GM19397 (cell line): Measurements from ENCODE around the gene ADGRL1.
"Not testable (repeated sequence)": the region's sequence is repeated elsewhere in the genome, so short reads cannot be mapped to it uniquely, and the experiment has no call there.

Experiments
- ATAC-seq: cut with Tn5 transposase; IDR thresholded peaks from one replicate; pipeline ENCODE4 v1.9.1; 2021; ENCODE audit warnings: mild to moderate bottlenecking, moderate library complexity; ENCODE audit not compliant: unreplicated experiment

ADGRL1 gene

DNA sequence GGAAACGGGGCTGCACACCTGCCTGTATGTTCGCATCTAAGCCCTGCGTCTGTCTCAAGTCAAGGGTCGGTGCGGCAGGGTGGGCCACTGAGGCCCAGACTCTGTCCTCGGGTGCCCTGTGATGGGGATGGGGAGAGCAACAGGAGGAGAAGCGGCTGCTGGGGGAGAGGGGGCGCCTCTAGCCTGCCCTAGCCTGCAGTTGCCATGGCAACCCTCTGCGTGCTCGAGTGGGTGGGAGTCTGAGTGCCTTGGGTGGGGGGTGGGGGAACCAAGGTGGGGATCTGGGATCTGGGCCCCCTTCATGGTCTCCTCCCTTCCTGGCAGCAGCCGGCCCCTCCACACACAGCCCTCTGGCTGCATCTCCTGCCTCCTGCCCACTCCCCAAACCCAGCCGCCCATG, 10.8 kb downstream of the ADGRL1 start:
- not testable (repeated sequence) for ATAC-seq

DNA sequence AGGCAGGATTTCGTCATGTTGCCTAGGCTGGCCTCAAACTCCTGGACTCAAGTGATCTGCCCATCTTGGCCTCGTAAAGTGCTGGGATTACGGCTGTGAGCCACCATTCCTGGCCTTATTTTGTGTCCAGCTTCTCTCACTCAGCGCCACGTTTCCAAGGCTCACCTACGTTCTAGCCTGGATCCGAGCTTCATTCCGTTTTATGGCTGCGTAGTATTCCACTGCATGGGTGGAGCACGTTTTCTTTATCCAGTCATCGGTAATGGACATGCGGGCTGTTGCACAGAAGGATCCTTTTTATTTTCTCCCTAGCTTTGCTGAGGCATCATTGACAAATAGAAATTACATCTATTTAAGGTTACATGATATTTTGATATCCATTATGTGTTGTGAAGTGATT, 16.6 kb downstream of the ADGRL1 start:
- no peak for ATAC-seq

DNA sequence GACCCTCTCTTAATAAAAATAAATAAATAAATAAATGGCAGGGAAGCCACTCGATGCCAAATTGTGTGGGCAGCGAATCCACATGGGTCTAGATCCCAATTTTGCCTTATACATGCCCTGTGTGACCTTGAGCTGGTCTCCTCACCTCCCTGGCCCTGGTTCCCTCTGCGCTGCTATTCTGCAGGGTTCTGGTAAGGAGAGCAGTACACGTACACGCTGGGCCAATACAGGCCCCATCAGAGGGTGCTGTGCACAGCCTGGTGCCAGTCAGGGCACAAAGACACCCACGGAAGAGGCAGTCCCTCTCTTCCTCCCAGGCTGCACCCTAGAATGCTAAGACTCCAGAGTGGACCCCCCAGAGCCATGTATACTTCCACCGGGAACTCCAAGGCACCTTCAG, 17.9 kb downstream of the ADGRL1 start:
- ATAC-seq = not testable (repeated sequence)

DNA sequence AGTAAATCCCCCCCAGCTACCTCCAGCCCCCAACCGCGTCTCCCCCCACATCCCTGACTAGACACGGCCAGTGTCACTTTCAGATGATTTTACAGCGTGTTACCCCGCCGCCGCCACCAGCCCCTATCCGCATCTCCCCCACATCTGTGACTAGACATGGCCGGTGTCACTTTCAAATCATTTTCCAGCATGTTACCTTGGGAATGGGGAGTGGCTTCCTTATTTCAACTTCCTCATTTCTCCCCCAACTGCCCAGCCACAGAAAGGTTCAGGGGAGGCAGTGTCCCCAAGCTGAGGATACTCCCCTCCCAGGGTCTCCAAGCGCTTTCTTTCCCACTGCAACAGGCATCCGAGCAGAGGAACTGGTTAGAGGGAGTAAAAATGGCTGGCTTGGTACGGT, 18.4 kb downstream of the ADGRL1 start:
- ATAC-seq = no peak

DNA sequence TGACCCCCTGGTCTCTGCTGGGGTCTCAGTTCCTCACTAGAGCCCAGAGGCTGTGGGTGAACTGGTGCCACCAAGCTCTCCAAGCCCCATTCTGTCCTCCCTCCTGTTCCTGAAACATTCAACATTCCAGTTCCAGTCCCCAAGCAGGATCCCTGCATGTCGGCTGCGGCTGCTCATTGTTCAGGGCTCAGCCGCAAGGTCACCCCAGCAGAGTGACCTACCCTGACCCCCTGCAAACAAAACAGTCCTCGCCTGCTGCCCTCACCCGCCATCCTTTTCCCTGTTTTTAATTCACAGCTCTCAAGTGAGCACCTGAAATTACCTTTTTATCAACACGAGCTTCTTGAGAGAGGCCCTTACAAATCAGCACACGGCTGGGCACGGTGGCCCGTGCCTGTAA, 19.3 kb downstream of the ADGRL1 start:
- ATAC-seq = not testable (repeated sequence)

DNA sequence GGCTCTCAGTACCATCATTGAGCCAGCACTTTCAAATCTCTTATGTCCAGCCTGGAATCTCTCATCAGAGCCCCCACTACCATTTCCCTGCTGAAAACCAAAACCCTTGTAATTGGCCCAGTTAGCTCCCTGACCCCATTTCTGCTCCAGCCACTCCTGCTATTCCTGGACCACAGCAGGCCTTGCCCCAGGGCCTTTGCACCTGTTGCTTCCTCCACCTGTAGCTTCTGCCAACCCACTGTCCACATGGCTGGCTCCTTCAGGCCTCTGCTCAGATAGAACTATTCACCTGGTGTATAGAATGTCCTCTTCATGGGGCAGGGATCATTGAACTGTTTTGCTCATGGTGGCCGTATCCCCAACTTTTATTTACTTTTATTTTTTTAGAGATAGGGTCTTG, 20.3 kb downstream of the ADGRL1 start:
- not testable (repeated sequence) for ATAC-seq

DNA sequence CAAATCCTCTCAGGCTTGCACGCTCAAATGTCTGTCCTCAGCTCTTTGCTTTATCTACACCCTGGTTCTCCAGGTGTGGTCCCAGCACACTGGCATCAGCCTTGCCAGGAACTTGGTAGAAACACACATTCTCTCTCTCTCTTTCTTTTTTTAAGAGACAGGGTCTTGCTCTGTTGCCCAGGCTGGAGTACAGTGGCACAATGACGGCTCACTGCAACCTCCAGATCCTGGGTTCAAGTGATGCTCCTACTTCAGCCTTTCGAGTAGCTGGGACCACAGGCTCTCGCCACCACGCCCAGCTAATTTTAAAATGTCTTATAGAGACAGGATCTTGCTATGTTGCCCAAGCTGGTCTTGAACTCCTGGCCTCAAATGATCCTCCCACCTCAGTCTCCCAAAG, 20.8 kb downstream of the ADGRL1 start:
- no peak for ATAC-seq

DNA sequence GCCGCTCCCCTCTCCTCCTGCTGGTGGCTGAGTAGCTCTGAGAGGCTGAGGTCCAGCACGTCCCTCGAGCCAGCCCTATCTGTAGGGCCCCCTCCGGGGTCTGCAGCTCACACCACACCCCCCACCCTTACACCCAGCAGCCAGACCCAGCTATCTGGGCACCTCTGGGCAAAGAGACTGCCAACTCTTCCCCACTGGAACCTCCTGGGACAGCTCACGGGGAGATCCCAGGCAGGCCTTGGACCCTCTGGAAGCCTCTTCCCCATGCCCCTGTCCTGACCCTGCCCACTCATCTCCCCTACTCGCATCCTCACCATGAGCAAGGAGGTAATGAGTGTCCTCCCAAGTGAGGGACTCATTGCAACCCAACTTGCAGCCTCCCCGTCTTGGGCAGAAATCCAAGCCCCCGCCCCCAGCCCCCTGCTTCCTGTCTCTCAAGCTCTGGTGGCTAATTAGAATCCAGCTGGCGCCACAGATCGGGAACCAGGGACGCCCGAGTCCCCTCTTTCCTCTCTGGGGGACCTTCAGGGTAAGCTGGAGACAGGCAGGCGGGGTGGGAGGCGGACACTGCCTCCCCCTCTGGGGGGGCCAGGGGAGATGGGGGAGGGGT, 22.1 kb downstream of the ADGRL1 start:
- ATAC-seq = no peak

DNA sequence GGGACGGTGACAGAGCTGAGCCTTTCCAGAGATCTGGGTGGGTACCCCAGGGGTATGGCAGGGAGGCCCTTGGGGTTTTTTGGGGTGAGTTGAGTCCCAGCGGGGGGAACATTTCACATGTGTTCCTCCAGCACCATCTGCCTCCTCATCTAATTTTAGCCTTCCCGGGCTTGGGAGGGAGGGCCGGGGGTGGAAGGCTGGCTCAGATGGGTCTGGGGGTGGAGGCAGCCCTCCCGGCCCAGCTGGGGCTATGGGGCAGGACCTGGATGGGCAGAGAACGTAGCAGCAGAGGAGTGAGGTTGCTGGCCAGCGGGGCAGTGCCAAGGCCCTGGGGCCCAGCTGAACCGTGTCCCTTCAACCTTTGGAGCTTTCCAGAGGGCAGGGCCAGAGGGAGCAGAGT, 23.5 kb downstream of the ADGRL1 start:
- ATAC-seq = no peak

DNA sequence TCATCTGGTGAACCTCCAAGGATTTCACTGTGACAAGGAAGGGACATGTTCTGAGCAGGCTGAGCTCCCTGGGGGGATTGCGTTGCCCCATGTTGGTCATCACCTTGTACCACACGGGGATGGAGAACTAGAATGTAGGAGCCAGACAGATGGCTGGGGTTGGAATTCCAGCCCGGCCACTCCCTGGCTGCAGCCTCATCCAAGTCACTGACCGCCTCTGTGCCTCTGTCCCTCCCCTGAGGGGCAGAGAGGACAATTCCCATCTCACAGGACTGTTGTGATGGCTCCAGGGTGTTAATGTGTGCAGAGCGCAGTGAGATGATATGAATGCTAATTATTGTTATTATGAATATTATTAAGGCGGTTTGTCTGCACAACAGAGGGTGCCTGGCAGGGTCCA, 24.1 kb downstream of the ADGRL1 start:
- no peak for ATAC-seq

DNA sequence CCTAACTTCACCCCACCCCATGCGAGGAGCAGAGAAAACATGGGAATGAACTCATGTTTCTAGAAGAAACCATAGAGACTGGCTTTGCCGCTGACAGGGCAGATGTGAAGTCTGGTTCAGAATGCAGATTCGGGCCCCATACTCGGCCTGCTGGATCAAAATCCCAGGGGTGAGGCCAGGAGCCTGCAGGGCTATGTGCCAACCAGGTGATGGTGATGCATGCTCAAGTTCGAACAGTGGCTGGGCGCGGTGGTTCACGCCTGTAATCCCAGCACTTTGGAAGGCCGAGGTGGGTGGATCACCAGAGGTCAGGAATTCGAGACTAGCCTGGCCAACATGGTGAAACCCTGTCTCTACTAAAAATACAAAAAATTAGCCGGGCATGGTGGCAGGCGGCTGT, 24.8 kb downstream of the ADGRL1 start:
- ATAC-seq = not testable (repeated sequence)

DNA sequence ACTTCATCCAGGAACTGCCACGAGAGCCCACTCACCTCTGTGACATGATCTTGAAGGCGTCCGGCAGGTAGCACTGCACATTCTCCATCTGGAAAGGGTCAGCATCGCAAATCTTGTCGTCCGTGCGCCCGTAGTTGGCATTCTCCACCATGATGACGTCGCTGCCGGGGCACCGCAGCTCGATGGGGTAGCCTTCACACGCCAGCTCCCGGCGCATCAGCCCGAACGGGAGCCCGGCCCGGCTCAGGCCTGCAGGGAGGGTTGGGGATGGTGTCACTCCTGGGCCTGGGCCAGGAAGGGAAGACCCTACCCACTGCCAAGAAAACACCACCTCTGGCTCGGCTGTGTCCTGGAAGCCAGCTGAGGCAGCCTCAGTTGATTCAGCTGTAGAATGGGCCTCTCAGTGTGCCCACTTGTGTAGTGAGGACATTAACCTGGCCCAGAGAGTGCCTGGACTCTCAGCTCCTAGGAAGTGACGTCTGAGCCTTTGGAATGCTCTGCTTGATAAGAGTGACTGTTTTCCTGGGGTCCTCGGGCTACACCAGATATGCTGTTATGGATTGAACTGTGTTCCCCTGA, 28.4 kb downstream of the ADGRL1 start:
- ATAC-seq = no peak

DNA sequence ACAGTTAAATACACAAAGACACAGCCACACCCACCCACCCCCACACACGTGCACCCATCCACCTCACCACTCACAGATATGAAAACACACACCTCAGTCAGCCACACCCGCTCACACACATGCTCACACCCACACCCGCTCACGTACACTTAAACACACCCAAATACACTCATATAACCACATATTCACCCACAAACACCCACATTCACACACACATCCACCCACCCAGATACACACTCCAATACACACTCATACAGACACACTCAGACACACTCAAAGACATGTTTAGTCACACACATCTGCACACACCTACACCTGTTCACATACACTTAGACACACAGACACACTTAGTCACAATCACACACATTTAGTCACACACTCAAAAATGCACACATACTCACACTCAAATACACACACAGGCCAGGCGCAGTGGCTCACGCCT, 30.6 kb downstream of the ADGRL1 start:
- no peak for ATAC-seq

DNA sequence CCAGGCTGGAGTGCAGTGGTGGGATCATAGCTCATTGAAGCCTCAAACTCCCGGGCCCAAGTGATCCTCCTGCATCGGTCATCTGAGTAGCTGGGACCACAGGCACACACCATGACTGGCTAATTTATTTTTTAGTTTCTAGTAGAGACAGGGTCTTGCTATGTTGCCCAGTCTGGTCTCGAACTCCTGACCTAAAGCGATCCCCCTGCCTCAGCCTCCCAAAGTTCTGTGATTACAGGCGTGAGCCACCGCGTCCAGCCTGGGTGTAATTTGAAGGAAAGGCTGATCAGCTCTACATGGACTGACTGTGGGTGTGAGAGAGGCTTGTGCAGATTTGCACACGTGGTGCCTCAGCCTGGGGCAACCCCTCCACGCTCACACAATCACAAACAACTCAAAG, 31.1 kb downstream of the ADGRL1 start:
- ATAC-seq = no peak

DNA sequence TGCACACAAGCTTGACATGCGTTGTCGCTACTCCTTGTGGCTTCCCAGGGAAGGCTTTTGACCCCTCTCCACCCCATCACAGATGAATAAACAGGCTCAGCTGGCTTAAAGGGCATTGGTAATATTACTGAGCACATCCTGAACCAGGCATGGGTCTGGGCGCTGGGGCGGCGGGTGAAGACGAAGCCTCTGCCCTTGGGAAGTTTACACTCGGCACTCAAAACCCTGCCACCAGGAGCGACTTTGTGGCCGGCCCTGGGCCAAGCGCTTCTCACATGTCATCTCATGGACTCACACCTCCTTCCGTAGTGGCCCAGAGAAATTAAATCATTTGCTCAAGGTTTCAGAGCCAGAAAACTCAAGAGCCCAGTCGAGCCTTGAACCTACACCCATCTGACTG, 37.0 kb downstream of the ADGRL1 start:
- ATAC-seq = no peak

DNA sequence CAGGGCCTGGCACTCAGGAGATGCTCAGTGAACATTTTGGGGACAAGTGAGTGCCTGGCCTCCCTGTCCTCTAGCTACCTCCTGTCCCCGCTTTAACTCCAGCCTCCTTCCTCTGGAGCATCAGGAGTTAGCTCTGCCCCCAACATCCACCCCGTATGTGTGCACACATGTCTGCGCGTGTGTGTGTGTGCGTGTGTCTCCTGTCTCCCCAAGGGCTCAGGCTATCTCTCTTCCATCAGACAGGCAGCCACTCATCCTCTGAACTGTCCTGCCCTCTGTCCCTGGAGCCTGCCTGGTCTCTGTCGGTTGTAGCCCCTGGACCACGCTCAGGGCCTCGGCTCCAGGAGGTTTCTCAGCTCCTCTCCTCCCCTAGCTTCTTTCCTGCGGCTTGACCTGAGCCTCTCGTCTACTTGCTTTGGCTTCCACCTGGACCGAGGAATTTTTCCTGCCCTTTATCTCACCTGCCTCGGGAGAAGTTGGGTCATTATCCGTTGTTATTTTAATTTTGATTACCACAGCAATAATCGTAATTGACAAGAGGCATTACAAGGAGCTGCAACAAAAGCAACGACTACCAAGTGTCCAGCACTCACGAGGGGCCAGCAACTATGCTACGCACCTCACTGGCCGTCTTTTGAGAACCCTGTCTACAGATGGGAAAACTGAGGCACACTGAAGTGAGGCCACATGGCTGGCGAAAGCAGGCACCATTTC, 37.6 kb downstream of the ADGRL1 start:
- ATAC-seq = no peak

DNA sequence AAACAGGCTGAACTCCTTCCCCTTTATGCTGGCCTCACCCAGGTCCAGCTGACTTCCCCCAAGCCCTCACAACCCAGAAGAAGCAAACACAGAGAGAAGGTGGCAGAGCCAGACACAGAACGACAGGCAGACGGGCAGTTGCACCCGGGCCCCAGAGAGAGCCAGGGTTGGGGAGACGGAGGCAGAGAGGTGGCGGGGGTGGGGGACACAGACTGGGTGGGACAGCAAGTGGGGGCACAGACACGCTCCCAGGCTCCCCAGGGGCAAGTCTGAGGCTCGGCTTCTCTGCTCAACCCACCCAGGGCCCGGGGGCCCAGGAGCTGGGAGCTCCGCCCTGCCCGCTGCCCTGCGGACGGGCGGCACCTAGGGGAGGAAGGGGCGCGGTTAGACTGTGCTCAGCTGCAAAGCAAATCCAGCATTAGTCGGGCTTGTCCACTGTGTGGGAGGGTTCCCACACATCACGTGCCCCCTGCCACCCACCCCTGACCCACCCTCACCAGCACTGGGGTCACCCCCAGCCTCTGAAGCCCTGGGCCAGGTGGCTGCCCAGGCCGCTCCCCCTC, 38.3 kb downstream of the ADGRL1 start:
- ATAC-seq = no peak

DNA sequence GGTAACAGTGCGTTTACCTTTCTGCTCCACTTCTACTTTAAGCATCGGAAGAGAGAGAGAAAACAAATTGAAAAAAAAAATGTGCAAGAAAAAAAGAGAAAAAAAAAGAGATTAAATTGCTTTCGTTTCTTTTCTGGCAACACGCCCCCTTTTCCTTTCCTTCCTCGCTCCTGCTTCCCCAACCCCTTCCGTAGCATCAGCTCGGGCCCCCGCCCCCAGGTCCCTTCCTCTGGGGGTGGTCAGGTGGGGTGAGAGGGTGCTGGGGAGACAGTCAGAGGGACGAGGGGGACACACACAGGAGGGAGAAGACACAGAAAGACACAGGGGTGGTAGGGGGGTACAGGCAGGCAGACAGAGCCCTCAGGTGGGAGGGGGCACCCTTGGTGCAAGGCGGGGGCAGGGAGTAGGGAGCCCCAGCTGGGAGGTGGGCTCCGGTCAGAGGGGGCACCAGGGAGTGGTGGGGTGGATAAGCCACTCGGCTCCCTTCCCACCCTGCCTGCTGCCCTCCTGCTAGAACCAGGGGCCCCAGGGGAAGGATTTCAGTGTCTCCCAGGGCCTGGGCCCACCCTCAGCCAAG, 38.9 kb downstream of the ADGRL1 start:
- ATAC-seq = no peak

DNA sequence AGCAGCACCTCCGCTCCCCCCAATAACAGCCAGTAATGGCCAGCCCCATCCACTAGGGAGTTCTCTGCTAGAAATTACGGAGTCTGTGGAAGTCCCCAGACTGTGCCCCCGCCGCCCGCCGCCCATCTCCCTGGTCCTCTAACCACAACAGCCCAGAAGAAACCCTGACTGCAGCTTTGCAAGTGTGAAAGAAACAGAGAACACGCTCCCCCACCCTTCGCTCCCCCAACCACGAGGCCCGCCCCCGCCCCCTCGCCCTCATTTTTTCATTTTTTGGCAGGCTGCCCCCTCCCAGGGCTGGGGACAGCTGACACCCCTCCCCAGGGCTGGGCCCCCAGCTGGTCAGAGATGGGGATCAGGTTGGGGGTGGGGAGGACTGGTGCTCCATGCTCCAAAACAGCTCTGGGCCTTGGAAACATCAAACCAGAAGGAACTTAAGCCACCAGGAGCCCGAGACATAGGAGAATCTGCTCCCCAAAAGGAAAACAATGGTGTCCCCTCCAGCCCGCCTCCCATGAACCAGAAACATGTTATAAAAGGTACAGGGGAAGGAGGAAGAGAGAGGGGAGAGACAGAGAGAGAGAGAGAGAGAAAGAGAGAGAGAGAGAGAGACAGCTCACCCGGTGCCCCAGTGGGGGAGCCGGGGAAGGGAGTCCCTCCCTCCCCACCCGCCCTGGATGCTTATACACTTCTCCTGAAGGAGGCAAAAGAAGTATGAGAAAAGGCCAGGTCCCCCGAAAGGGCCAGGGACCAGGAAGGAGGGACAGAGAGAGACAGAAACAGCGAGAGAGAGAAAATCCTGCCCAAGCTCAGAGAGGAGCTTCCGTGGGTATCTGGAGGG, 39.8 kb downstream of the ADGRL1 start:
- no peak for ATAC-seq

DNA sequence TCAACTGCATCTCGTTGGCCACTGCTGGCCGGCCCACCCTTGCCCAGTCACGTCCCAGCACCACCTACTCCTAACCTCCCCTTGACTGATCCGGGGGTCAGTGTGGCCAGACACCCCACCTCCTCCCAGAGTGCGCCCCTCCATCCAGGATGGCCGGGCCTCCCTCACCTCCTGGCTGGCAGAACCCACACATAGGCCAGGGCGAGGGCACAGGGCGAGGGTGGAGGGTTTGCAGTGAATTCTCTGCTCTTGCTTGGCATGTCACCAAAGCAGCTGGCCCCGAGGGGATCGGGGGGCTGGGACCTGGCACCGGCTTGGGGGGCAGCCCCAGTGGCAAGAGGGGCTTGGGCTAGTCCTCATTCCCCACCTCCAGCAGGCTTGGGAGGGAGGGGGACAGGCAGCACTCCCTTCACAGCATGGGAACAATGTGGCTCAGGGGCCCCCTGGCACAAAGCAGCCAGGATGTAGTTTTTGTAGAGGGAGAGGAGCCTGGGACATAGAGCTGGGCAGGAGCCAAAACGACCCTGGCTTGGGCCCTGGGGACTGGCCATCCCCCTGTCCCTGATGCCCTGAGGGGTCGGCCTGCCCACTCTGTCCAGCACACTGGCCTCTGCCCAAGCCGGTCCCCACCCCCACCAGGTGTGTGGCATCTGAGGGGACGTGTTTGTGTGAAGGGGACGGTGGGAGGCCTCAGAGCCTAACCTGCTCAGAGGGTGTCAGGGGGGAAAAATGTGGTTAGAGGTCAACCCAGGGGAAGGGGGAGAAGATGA, 41.1 kb downstream of the ADGRL1 start:
- ATAC-seq = no peak
